GM12878 (cell line): Measurements from ENCODE around the gene B3GNT9. TPM values are rescaled to one million over a fixed set of nuclear protein-coding genes. Genes with fewer than 3 reads are reported as not detected.

Experiments
- ATAC-seq: fragments of 200-7000 bp; cut with Tn5 transposase; 3 replicates; pipeline ENCODE4 v1.9.1; 2020; ENCODE audit warnings: mild to moderate bottlenecking, moderate library complexity
- BruUV-seq: library from RNA; stranded (reverse); fragments of 400-500 nt; replicated peaks from 2 replicates; lab custom pipeline; 2021; lab: Mats Ljungman, UMichigan
- CTCF ChIA-PET: fragments of 300-600 bp; sonication (Branson Sonifier 250); formaldehyde crosslinking; extraction: SDS; loops from one replicate; lab custom pipeline; 2021; ENCODE audit warnings: inconsistent platforms; lab: Yijun Ruan, JAX
- POLR2A ChIA-PET: fragments of 350-600 bp; formaldehyde crosslinking; extraction: SDS; loops from one replicate; lab custom pipeline; 2021; ENCODE audit warnings: inconsistent platforms; lab: Charles Lee
- RAD21 ChIA-PET: fragments of 300-600 bp; sonication (Branson Sonifier 250); formaldehyde crosslinking; loops from one replicate; lab custom pipeline; 2023; ENCODE audit warnings: antibody characterized with exemption; ENCODE audit not compliant: unreplicated experiment; lab: Charles Lee
- SMC1A ChIA-PET: fragments of 300-600 bp; sonication (Branson Sonifier 250); formaldehyde crosslinking; loops from one replicate; lab custom pipeline; 2023; ENCODE audit not compliant: unreplicated experiment, uncharacterized antibody; lab: Charles Lee
- DNase-seq: peaks from one replicate; pipeline ENCODE4 v3.0.0-alpha.2; 2011; ENCODE audit warnings: low read depth, low spot score
- FAIRE-seq: peaks from 3 replicates; lab custom pipeline; 2011; peaks lifted over from hg19 to GRCh38; lab: Jason Lieb, UNC
- H2AFZ ChIP-seq: 2 replicates; pipeline ENCODE4 v1.6.0; 2011; ENCODE audit warnings: low read depth, low read length, control low read depth; ENCODE audit not compliant: control insufficient read depth
- H3K27ac ChIP-seq: 2 replicates; pipeline ENCODE4 v1.5.1; 2011; ENCODE audit warnings: control low read depth; ENCODE audit not compliant: control insufficient read depth, insufficient read depth
- H3K27me3 ChIP-seq, 2 experiments: replicated peaks in 1 of 2; 2 replicates each; pipeline versions ENCODE4 v1.6.0 to v1.6.1; 2011; ENCODE audit warnings: low read length in 1 of 2; ENCODE audit not compliant: control insufficient read depth in 2 of 2, insufficient read depth in 2 of 2
- H3K36me3 ChIP-seq, 2 experiments: 2 replicates each; pipeline ENCODE4 v1.5.1; 2011; ENCODE audit warnings: low read length in 1 of 2; ENCODE audit not compliant: control insufficient read depth in 2 of 2, insufficient read depth in 2 of 2
- H3K4me1 ChIP-seq: 2 replicates; pipeline ENCODE4 v1.6.1; 2011; ENCODE audit warnings: mild to moderate bottlenecking, low read length, moderate library complexity, mixed read lengths; ENCODE audit not compliant: control insufficient read depth, insufficient read depth
- H3K4me2 ChIP-seq: 2 replicates; pipeline ENCODE4 v1.6.0; 2011; ENCODE audit warnings: control low read depth; ENCODE audit not compliant: control insufficient read depth, insufficient read depth
- H3K4me3 ChIP-seq: fragments of 200-600 bp; sonication (generic); 2 replicates; pipeline ENCODE4 v1.5.1; 2016
- H3K79me2 ChIP-seq: 2 replicates; pipeline ENCODE4 v1.6.0; 2011; ENCODE audit warnings: low read length; ENCODE audit not compliant: control insufficient read depth, insufficient read depth
- H3K9ac ChIP-seq: 2 replicates; pipeline ENCODE4 v1.8.0; 2011; ENCODE audit warnings: low read length, control low read depth, mixed read lengths; ENCODE audit not compliant: control insufficient read depth, insufficient read depth
- H3K9me3 ChIP-seq: replicated peaks from 3 replicates; pipeline ENCODE4 v1.5.1; 2011; ENCODE audit warnings: mild to moderate bottlenecking, low read length; ENCODE audit not compliant: control insufficient read depth, insufficient read depth
- H4K20me1 ChIP-seq: 2 replicates; pipeline ENCODE4 v1.6.0; 2011; ENCODE audit not compliant: control insufficient read depth, insufficient read depth
- BCLAF1 ChIP-seq: fragments of 450-650 bp; IDR thresholded peaks from 2 replicates; pipeline ENCODE4 v1.6.1; 2017; ENCODE audit warnings: antibody characterized with exemption, mild to moderate bottlenecking, moderate library complexity
- CBX3 ChIP-seq: fragments of 200-600 bp; sonication (generic); IDR thresholded peaks from 2 replicates; pipeline ENCODE4 v1.6.1; 2016; ENCODE audit warnings: low read depth, borderline replicate concordance
- CREB1 ChIP-seq: IDR thresholded peaks from 2 replicates; pipeline ENCODE4 v1.6.1; 2012; ENCODE audit warnings: low read depth, mild to moderate bottlenecking, inconsistent platforms
- E2F8 ChIP-seq: fragments of 450-650 bp; IDR thresholded peaks from 2 replicates; pipeline ENCODE4 v1.6.1; 2018; ENCODE audit warnings: mild to moderate bottlenecking, low read depth, moderate library complexity; ENCODE audit not compliant: partially characterized antibody
- IRF4 ChIP-seq: IDR thresholded peaks from 2 replicates; pipeline ENCODE4 v1.6.1; 2011; ENCODE audit warnings: low read depth, low read length
- LARP7 ChIP-seq: fragments of 450-650 bp; IDR thresholded peaks from 2 replicates; pipeline ENCODE4 v1.6.1; 2017; ENCODE audit warnings: mild to moderate bottlenecking
- PBX3 ChIP-seq: IDR thresholded peaks from 2 replicates; pipeline ENCODE4 v1.6.1; 2011; ENCODE audit warnings: mild to moderate bottlenecking, low read depth, low read length, moderate library complexity; ENCODE audit not compliant: insufficient replicate concordance
- YBX1 ChIP-seq: fragments of 450-650 bp; IDR thresholded peaks from 2 replicates; pipeline ENCODE4 v1.6.1; 2016; ENCODE audit warnings: antibody characterized with exemption
- YY1 ChIP-seq: IDR thresholded peaks from 2 replicates; pipeline ENCODE4 v1.6.1; 2011; ENCODE audit warnings: low read depth, mild to moderate bottlenecking, low read length
- ZNF217 ChIP-seq: fragments of 450-650 bp; IDR thresholded peaks from 2 replicates; pipeline ENCODE4 v1.6.1; 2017; ENCODE audit warnings: antibody characterized with exemption, mild to moderate bottlenecking
- WGBS: methylation state at CpG from one replicate; pipeline ENCODE4 v1.1.6; 2016; ENCODE audit warnings: low lambda C conversion rate; ENCODE audit not compliant: insufficient replicate concordance, insufficient coverage; ENCODE audit errors: missing lambda C conversion rate; 5-methylcytosine and 5-hydroxymethylcytosine counted together
- in situ Hi-C: fragments of 300-500 bp; cut with MboI; formaldehyde crosslinking; loops from 9 replicates; pipeline ENCODE4 v1.14.3; 2018; ENCODE audit warnings: mixed read lengths
- intact Hi-C: fragments of 100-400 bp; cut with micrococcal nuclease; formaldehyde crosslinking; loops from one replicate; pipeline ENCODE4 v1.14.2; 2022; ENCODE audit not compliant: unreplicated experiment
- polyA plus RNA-seq, 11 experiments: library from polyadenylated mRNA; depleted of rRNA in 4 of 11; unstranded in 6 of 11; stranded (reverse) in 5 of 11; fragments of >200 nt; fragmentation: Nextera tagmentation in 4 of 11; fragmentation: Illumina TruSeq in 1 of 11; extraction: Ambion mirVana in 4 of 11; extraction: Trizol in 1 of 11; gene quantifications; 1 replicate in 1 of 11; 2 replicates in 10 of 11; pipeline versions ENCODE4 v1.2.1 to v1.2.3, GENCODE V29; 2011 to 2016; ENCODE audit warnings: inconsistent platforms in 2 of 11, missing spikeins in 2 of 11, low read depth in 1 of 11
- total RNA-seq, 4 experiments: library from RNA; depleted of rRNA in 3 of 4; stranded (reverse); fragments of >200 nt in 3 of 4; fragmentation: Illumina TruSeq in 1 of 4; extraction: Trizol in 1 of 4; gene quantifications; 2 replicates each; pipeline versions ENCODE4 v1.2.1 to v1.2.3, GENCODE V29; 2013 to 2021
- TF ChIP-seq, protein P1 (sequence below): IDR thresholded peaks from 2 replicates; pipeline ENCODE4 v1.6.1; 2011; ENCODE audit warnings: borderline replicate concordance, low read depth, mild to moderate bottlenecking, moderate library complexity, low read length; ENCODE audit not compliant: insufficient read depth, poor library complexity, severe bottlenecking

Gene B3GNT9
- total and polyA plus RNA-seq, 10 of the 15 experiments (the other 5 are each of a cell fraction or from before 2014, with no cell fraction given): 0.08 to 5.0 (median 1.9) TPM

- Histone ChIP-seq H3K27ac (no peak overlapping the region), H3K4me1 (no peaks in the 10 kb centered on the region; the same call in 1 of the 2 replicates), H3K9ac (no peak overlapping the region), H2AFZ (no peak overlapping the region), H3K36me3 (peaks cover 31 to 33% of the 10 kb centered on the region in 2 experiments; a peak in 3 of 4 replicates), H3K27me3 (no peaks in the 10 kb centered on the region), H3K4me3 (no peak overlapping the region), H4K20me1 (no peaks in the 10 kb centered on the region), H3K4me2 (no peak overlapping the region), H3K9me3 (no peaks in the 10 kb centered on the region), H3K79me2 (no peaks in the 10 kb centered on the region)
- ATAC-seq: no peak
- ChIA-PET SMC1A (no interaction called here), CTCF (interaction anchor here (2.4 to 3.1 kb wide), 2 partner anchors 10 to 128 kb away, joined by 8 to 11 read pairs; no protein-coding TSS in a partner anchor), POLR2A (no interaction called here), RAD21 (interaction anchor here (0.6 kb wide), 1 partner anchor 30 kb away, joined by 3 read pairs; no protein-coding TSS in a partner anchor)
- FAIRE-seq: no peak
- intact Hi-C loops: no loop called here
- WGBS: 97% methylated on average over 2 of the region's 2 CpGs
- in situ Hi-C loops: no loop called here
- no peak for DNase-seq
- no TSS peak for BruUV-seq
- no peak for TF ChIP-seq PBX3
- TF ChIP-seq YBX1: no peak
- TF ChIP-seq LARP7: no peak
- TF ChIP-seq E2F8: no peak
- no peak for TF ChIP-seq CREB1
- TF ChIP-seq BCLAF1: no peak
- TF ChIP-seq CBX3: no peak
- TF ChIP-seq IRF4: no peak
- no peak for TF ChIP-seq ZNF217
- no peak for TF ChIP-seq YY1
- TF ChIP-seq, protein P1, sequence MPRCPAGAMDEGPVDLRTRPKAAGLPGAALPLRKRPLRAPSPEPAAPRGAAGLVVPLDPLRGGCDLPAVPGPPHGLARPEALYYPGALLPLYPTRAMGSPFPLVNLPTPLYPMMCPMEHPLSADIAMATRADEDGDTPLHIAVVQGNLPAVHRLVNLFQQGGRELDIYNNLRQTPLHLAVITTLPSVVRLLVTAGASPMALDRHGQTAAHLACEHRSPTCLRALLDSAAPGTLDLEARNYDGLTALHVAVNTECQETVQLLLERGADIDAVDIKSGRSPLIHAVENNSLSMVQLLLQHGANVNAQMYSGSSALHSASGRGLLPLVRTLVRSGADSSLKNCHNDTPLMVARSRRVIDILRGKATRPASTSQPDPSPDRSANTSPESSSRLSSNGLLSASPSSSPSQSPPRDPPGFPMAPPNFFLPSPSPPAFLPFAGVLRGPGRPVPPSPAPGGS: no peak
Measured at GRCh38 chr16:67145746-67146145, 5.1 kb downstream of the B3GNT9 start.
